Stimulated activated CD8-positive, alpha-beta memory T cell treated with anti-CD3 and anti-CD28 coated beads, Interleukin-7, amount 100 ng/mL, for 4 hours (primary cell): ENCODE data around the gene TNIP2.
"Not testable (repeated sequence)": the region's sequence is repeated elsewhere in the genome, so short reads cannot be mapped to it uniquely, and the experiment has no call there.

Experiments used
- DNase-seq, 2 donors: peaks; one replicate each; pipeline ENCODE4 v3.0.0-alpha.2; 2020; ENCODE audit warnings: low read depth in 2 of 2

TNIP2 gene

DNA sequence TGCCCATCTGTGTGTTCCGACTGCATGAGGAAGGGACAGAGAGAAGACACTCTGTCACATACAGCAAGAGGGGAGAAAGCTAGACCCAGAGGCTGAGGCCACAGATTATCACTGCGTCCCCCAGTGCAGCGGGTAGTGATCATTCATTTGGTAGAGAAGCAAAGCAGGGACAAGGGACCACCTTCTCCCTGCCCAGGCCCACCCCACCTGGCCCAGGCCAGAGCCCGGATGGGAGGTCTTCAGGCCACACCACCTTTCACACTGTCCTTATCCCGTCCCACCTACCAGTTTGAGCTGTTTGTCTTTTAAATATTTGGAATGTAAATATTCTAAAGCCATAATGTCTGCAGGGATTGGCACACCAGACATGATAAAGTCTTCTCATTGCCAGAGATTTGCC is 10.6 kb downstream of the TNIP2 start:
- no peak for DNase-seq

DNA sequence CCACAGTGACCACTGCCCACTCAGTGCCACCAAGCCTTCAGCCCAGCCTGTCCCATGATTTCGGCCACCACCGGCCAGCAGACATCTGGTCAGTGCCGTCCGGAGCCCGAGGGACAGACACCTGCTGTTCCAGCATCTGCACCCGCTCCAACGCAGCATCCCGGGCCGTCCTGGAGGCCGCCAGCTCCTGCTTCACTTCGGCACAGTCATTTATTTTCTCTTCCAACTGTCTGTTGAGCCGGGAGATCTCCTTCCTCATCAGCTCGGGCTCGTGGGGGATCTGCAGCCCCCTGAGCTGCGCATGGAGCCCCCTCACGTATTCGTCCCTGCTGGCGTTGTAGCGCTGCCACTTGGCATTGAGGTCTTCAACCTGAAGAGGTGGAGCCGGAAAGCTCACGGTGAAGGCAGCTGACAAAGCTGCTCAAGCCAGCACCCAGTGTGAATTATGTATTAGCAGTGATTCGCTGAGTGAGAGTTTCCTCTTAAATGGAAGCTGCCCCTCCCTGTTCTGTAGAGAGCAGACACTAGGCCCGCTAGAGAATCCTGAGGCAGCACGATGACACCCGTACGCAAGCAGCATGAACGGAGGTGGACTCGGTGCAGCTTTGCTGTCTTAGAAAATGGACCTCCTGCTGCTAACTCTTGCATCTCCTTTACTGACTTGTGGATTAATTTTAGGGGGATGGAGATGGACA is 11.4 kb downstream of the TNIP2 start:
- no peak for DNase-seq

- no peak for DNase-seq
These were observed 12.4 kb downstream of the TNIP2 start for GRCh38 chr4:2743518-2744445.

- DNase-seq, result no peak
These were observed 13.2 kb downstream of the TNIP2 start for GRCh38 chr4:2742823-2743517.

DNA sequence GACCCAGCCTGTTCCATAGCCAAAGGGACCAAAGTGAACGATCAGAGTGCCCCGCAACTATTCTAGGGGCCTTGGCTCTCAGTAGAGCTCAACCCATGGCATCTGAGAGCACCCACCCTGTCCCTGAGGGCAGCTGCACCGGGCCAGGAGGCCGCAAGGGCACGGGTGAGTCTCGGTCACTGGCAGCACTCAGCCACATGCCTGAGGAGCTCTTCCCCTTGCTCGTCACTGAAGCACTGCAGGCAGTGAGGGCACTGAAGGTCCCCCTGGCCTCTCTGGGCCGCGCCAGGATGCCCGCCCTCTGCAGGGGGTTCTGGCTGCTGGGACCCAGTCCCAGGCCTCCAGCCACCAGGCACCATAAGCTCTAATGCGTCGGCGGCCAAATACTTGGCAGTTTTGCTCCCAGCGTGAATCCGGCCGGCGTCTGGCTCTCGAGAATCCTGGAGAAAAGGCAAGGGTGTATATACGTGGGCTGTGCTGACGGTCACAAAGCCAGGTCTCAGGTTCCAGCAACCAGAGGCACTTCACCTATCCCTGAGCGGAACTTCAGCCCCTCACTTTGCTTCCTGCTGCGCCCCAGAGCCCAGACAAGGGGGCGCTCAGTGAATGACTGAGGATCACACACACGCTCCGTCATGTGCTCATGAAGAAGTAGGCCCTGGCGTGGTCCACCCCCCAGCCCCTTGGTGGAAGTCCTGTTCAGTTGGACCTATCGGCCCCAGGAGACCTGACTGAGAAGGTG is 13.9 kb downstream of the TNIP2 start:
- DNase-seq, result no peak

DNA sequence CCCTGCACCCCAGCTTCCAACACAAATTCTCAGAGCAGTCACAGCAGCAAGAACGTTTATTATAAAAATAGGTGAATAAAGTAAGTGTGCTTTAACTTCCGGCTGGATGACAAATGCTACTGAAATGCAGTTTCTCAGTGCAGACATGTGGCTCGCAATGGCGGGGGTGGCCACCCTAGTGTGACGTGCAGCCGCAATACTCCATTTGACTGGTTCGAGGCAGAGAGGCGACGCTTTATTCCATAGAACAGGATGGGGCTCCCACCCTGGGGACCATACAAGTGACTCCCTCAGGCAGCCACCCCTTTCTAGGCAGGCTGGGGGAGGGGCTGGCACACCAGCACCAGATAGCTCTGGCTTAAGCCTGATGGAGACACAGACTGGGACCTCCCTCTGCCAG is 14.5 kb downstream of the TNIP2 start:
- DNase-seq, result no peak

DNA sequence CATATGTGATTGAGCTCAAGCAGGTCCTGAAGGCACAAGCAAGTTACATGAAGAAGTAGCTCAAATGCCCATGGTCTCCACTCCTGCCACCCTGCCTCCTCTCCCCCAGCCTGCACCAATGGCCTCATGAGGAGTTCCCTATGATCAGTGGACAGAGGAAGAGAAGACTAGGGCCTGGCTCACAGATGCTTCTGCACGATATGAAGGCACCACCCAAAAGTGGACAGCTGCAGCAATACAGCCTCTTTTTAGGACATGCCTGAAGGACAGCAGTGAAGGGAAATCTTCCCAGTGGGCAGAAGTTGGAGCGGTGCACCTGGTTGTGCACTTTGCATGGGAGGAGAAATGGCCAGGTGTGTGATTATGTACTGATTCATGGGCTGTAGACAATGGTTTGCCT is 17.8 kb downstream of the TNIP2 start:
- not testable (repeated sequence) for DNase-seq

DNA sequence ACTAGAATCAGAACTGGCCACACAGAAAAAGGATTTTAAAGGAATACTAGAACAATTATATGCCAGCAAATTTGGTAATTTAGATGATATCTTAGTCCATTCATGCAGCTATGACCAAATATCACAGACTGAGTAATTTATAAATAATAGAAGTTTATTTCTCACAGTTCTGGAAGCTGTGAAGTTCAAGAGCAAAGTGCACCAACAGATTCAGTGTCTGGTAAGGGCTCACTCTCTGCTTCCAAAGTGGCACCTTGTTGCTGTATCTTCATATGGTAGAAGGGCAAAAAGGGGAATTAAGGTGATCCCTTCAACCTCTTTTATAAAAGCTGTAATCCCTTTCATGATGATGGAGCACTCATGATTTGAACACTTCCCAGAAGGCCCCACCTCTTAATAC is 20.3 kb downstream of the TNIP2 start:
- no peak for DNase-seq

DNA sequence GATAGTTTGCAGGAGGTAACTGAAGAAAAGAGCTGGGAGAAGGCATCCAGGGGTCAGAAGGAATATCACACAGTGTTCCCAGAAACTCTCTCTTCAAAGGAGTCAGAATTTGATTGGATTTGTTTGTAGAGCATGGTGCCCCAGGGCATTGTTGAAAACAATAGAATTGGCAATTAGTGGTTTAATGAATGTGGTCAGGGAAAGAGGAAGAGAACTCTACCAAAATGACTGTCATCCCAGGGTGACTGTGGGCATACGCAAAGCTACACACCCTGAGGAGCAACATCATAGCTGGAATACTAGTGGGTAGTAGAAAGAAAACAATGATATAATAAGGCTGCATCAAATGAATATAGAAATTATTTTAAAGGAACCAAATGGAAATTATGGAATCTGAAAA is 21.5 kb downstream of the TNIP2 start:
- DNase-seq, result no peak

DNA sequence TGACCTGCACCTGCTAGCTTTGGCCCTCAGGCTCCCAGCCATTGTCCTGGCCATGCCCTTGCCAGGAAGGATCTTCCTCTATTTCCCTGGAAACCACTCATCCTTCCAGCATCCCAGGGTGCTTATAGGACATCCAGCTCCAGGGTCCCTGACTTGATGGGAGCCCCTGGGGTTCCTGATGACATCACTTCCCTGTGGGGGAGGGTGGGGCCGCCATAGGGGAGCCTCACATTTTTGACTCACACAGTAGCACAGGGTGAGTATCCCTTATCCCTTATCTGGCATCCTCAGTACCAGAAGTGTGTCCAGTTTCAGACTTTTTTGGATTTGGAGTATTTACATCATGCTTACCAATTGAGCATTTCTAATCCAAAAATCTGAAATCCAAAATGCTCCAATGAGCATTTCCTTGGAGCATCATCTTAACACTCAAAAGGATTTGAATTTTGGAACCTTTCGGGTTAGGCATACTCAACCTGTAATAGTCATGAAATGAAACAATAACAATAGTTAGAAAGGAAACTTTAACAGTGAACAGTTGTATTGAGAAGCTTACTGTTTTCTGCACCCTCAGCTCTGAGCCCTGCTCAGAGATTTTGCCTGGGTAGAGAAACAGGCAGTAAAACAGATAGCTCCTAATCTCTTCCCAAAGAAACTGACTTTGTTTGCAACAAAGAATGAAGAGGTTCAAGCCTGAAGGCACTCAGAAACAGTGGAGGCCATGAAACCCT is 22.1 kb downstream of the TNIP2 start:
- no peak for DNase-seq

- DNase-seq, result no peak
These were observed 22.9 kb downstream of the TNIP2 start for GRCh38 chr4:2733001-2733843.

DNA sequence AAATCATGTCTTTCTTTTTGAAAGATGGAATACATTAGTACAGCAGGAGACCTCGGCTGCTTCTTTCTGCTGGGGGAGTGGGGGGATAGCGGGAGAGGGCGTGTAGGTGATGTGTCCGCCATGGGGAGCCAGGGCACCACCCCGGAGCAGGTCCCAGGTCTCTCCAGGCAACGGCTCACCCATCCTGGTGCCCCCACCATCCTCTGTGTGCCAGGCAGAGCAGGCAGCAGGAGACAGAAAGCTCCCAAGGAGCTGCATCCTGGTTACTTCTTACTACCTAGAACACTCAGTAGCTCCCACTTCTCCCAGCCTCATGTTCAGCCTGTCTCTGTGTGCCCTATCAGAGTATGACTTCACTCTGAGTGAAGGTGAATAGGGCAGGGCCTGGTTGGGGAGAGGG is 23.6 kb downstream of the TNIP2 start:
- no peak for DNase-seq

- DNase-seq, result no peak
These were observed 24.2 kb downstream of the TNIP2 start for GRCh38 chr4:2731907-2732317.

- DNase-seq, result no peak
These were observed 26.6 kb downstream of the TNIP2 start for GRCh38 chr4:2729533-2729875.

- no peak for DNase-seq
These were observed 27.2 kb downstream of the TNIP2 start for GRCh38 chr4:2728806-2729532.

GRCh38 chr4:2728221-2728620 is 27.9 kb downstream of the TNIP2 start:
- no peak for DNase-seq

DNA sequence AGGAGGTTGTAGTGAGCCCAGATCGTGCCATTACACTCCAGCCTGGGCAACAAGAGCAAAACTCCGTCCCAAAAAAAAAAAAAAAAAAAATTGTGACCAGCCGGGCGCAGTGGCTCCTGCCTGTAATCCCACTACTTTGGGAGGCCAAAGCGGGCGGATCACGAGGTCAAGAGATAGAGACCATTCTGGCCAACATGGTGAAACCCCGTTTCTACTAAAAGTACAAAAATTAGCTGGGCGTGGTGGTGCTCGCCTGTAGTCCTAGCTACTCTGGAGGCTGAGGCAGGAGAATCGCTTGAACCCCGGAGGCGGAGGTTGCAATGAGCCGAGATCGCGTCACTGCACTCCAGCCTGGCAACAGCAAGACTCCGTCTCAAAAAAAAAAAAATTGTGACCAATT is 29.3 kb downstream of the TNIP2 start:
- DNase-seq, result not testable (repeated sequence)

GRCh38 chr4:2725380-2725779 is 30.8 kb downstream of the TNIP2 start:
- DNase-seq, result no peak

- DNase-seq, result no peak
These were observed 32.4 kb downstream of the TNIP2 start for GRCh38 chr4:2723751-2724150.

DNA sequence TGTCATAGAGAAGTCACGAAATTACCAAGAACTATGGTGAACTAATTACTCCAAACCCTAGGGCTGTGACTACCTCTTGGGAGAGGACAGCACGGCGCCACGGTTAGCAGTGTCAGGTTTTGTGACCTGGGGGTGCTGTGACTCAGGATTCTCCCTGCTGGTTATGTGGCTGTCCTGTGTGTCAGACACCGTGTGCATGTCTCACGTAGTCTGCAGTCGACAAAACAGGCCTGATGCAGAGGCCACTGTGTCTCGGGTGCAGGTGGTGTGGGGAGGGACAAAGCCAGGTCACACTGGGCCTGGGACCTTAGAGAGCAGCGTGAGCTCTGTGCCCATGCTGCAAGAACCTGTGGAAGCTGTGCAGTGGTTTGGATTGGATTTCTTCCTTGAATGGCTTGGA is 34.1 kb downstream of the TNIP2 start:
- DNase-seq, result no peak
